Testis (tissue), 2 donors: Measurements from ENCODE around the gene PACSIN3.

Experiments used
- CTCF ChIP-seq, 3 experiments: fragments of 450-650 bp in 2 of 3; fragments of 200-600 bp in 1 of 3; sonication (generic) in 1 of 3; IDR thresholded peaks; one replicate each; pipeline ENCODE4 v1.5.1; 2016 to 2019; ENCODE audit warnings: antibody characterized with exemption in 3 of 3, mild to moderate bottlenecking in 2 of 3, moderate library complexity in 1 of 3
- POLR2A ChIP-seq: fragments of 450-650 bp; IDR thresholded peaks from one replicate; pipeline ENCODE4 v1.6.1; 2017; ENCODE audit warnings: antibody characterized with exemption, mild to moderate bottlenecking, moderate library complexity

- no peak for TF ChIP-seq CTCF (IDR thresholded peaks at IDR 0.05)
- TF ChIP-seq POLR2A: no peak
These were observed 5.9 kb upstream of the PACSIN3 start for GRCh38 chr11:47192111-47192510.
